Gastroesophageal sphincter (tissue), 3 donors: ENCODE results near the gene SDK1.

ENCODE experiments used
- CTCF ChIP-seq, 4 experiments: fragments of 200-600 bp in 2 of 4; fragments of 450-650 bp in 2 of 4; sonication (generic) in 1 of 4; IDR thresholded peaks; one replicate each; pipeline ENCODE4 v1.5.1; 2017 to 2019; ENCODE audit warnings: antibody characterized with exemption in 4 of 4, mild to moderate bottlenecking in 2 of 4, moderate library complexity in 2 of 4
- POLR2A ChIP-seq, 2 donors: fragments of 450-650 bp; IDR thresholded peaks; one replicate each; pipeline ENCODE4 v1.6.1; 2017; ENCODE audit warnings: antibody characterized with exemption in 2 of 2, mild to moderate bottlenecking in 2 of 2, moderate library complexity in 1 of 2
- POLR2AphosphoS5 ChIP-seq: sonication (generic); formaldehyde crosslinking; IDR thresholded peaks from one replicate; pipeline ENCODE4 v1.6.1; 2017; ENCODE audit warnings: antibody characterized with exemption

DNA sequence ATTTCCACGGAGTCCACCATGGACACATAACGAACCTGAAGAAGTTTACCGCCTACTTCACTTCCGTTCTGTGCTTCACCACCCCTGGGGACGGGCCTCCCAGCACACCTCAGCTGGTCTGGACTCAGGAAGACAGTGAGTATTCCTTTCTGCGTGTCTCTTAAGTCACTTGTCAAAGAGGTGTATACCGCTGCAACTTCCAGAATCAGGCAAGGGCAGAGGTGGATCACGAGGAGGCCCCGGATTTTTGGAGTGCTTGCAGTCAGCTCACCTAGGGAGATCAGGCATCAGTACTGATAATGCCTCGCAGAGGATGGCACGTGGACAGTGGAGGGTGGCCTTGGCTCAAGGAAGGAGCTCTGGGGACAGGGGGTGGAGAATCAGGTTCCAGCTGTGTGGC is 750.6 kb downstream of the SDK1 start:
- TF ChIP-seq POLR2AphosphoS5 (no peak), POLR2A (IDR thresholded peaks at IDR 0.05) (no peak), CTCF (IDR thresholded peaks at IDR 0.05) (no peak)
